ENCODE results near the gene RFX2. TPM values are rescaled to one million over a fixed set of nuclear protein-coding genes. Genes with fewer than 3 reads are reported as not detected.

The RFX2 gene
- total and polyA plus RNA-seq, 8 donors, result 1.8 to 14.0 (median 3.4) TPM

DNA sequence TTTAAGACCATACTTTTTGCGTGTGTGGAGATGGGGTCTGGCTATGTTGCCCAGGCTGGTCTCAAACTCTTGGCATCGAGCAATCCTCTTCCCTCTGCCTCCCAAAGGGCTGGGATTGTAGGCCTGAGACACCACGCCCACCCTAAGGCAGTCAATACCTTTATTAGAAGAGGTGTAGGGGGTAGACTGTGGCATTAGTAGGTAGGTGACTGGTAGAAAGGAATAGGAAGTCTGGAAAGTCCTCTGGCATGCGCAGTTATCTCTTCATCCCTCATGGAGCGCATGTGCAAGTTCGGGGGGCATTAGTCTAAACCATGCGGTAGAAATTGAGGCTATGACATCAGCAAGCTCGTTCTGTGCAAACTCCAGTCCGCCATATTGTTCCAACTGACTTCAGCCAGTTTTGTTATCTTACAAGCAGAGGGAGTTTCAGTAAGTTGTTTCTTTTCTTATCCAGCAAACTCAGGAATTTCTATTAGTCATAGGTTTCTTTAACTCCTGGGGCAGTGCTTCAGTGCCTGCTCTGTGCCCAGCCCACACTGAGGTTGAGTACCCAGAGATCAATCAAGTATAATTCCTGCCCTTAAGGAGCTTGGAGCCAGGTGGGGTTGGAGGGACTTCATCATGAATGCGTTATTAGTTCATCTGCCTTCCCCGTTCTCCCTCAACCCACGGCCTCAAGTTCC lies 125.1 kb downstream of the RFX2 start:
- TF ChIP-seq, protein P1, sequence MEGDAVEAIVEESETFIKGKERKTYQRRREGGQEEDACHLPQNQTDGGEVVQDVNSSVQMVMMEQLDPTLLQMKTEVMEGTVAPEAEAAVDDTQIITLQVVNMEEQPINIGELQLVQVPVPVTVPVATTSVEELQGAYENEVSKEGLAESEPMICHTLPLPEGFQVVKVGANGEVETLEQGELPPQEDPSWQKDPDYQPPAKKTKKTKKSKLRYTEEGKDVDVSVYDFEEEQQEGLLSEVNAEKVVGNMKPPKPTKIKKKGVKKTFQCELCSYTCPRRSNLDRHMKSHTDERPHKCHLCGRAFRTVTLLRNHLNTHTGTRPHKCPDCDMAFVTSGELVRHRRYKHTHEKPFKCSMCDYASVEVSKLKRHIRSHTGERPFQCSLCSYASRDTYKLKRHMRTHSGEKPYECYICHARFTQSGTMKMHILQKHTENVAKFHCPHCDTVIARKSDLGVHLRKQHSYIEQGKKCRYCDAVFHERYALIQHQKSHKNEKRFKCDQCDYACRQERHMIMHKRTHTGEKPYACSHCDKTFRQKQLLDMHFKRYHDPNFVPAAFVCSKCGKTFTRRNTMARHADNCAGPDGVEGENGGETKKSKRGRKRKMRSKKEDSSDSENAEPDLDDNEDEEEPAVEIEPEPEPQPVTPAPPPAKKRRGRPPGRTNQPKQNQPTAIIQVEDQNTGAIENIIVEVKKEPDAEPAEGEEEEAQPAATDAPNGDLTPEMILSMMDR (IDR thresholded peaks at IDR 0.05), result no peak
- 85 to 88% methylated on average over 12 of the region's 12 CpGs for WGBS, 2 donors
- Histone ChIP-seq H3K4me3 (no peak overlapping the region), H3K27me3 (no peaks in the 10 kb centered on the region), H3K4me1 (peaks cover 0 to 7% (median 0%) of the 10 kb centered on the region in 3 donors), H3K36me3 (no peaks in the 10 kb centered on the region), H3K27ac (no peak overlapping the region), H3K9me3 (no peaks in the 10 kb centered on the region)
- intact Hi-C loops (cut with DNase I), result loop anchor here in 1 of 3 donors (5.0 kb wide), 1 partner anchor 37 kb away; no protein-coding TSS in a partner anchor
- FAIRE-seq (no peak), ATAC-seq (peak in 3 of 4 donors; percentile 4 to 14 (median 8)), DNase-seq (no peak)

DNA sequence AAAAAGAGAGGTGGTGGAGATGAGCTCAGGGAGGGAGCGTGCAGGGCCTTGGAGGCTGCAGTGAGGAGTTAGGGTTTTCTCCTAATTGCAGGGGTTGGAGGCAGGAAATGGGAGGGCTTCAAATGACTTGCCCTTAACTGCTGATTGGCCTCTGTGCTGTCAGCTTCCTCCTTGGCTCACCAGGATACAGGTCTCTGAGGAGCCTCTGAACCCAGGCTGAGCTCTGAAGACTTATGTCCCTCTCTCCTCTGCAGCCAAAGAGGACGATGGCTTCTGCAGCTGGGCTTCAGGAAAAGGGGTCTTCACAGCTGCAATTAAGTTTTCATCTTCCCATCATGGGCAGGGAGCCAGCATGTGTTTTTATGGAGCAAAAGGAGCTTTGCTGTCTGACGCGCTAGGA lies 125.7 kb downstream of the RFX2 start:
- Histone ChIP-seq H3K27ac (no peak overlapping the region), H3K9me3 (no peaks in the 10 kb centered on the region), H3K4me1 (peaks cover 0 to 7% (median 0%) of the 10 kb centered on the region in 3 donors), H3K27me3 (no peaks in the 10 kb centered on the region), H3K36me3 (no peaks in the 10 kb centered on the region), H3K4me3 (no peak overlapping the region)
- intact Hi-C loops (cut with DNase I), result no loop called here
- TF ChIP-seq, protein P1 (IDR thresholded peaks at IDR 0.05), result no peak
- FAIRE-seq, result no peak
- 86 to 89% methylated on average over 4 of the region's 4 CpGs for WGBS, 2 donors
- no peak for ATAC-seq
- no peak for DNase-seq

GRCh38 chr19:5983367-5983955 lies 126.8 kb downstream of the RFX2 start:
- H3K9me3 ChIP-seq, result no peaks in the 10 kb centered on the region
- H3K4me1 ChIP-seq, result peaks cover 0 to 7% (median 6%) of the 10 kb centered on the region in 3 donors
- no peak for DNase-seq
- no peak for FAIRE-seq
- 55 to 56% methylated on average over 14 of the region's 14 CpGs for WGBS, 2 donors
- no peaks in the 10 kb centered on the region for H3K27me3 ChIP-seq
- intact Hi-C loops (cut with DNase I), result no loop called here
- TF ChIP-seq, protein P1 (IDR thresholded peaks at IDR 0.05), result no peak
- ATAC-seq, result no peak
- no peaks in the 10 kb centered on the region for H3K36me3 ChIP-seq
- H3K4me3 ChIP-seq, result no peak overlapping the region
- H3K27ac ChIP-seq, result no peak overlapping the region

DNA sequence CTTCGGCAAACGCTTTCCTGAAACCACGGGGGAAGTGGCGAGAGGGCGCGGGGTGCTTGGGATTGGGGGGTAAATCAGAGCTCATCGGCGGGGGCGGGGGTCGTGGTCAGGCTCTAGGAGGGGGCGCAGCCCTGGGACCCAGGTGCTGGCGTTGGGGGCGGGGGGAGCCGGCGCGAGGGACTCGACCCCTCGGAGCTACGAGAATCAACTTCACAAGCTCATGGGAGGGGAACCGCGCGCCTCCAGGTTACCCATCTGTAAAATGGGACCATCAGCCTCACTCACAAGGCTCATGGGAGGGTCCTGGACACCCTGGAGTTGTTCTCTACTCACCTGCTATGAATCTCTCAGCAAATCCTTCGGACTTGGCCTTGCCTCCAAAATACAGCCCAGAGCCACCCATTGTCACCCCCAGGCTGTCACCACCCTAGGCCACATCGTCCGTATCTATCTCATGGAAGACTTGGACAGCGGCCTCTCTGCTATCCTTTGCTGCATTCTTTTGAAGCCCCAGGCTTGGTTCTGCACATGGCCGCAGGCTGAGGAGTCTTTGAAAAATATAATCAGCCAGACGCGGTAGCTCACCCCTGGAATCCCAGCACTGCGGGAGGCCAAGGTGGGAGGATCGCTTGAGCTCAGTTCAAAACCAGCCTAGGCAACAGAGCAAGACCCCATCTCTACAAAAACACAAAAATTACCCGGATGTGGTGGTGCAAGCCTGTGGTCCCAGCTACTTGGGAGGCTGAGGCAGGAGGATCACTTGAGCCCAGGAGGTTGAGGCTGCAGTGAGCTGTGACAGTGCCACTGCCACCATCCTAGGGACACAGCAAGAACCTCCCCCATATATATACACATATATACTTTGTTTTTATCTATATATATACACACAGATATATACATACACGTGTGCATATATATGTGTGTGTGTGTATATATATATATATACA lies 131.4 kb downstream of the RFX2 start:
- TF ChIP-seq, protein P1 (IDR thresholded peaks at IDR 0.05), result no peak
- ATAC-seq (no peak), DNase-seq (no peak), FAIRE-seq (no peak)
- Histone ChIP-seq H3K9me3 (no peaks in the 10 kb centered on the region), H3K4me1 (peaks cover 16 to 27% (median 20%) of the 10 kb centered on the region in 3 donors), H3K36me3 (no peaks in the 10 kb centered on the region), H3K27me3 (no peaks in the 10 kb centered on the region), H3K27ac (peak overlapping the region; percentile 57 to 90 (median 77)), H3K4me3 (peak overlapping the region; percentile 33 to 99 (median 69))
- 42 to 55% methylated on average over 28 to 33 of the region's 33 CpGs for WGBS, 2 donors
- intact Hi-C loops (cut with DNase I), result no loop called here

Data from pancreas (tissue), 10 donors.